ENCODE measurements around the gene TSEN2. TPM values are rescaled to one million over a fixed set of nuclear protein-coding genes. Genes with fewer than 3 reads are reported as not detected.

TSEN2 gene
- total and polyA plus RNA-seq, 10 donors: 10.6 to 21.5 (median 14.4) TPM

- Histone ChIP-seq H3K4me3 (no peak overlapping the region), H3K27me3 (replicated peaks in 1 of 7) (no peaks in the 10 kb centered on the region), H3K36me3 (no peaks in the 10 kb centered on the region), H3K9me3 (no peaks in the 10 kb centered on the region), H3K4me1 (peaks cover 0 to 8% (median 0%) of the 10 kb centered on the region in 6 donors), H3K27ac (no peak overlapping the region)
- no peak for DNase-seq
- 89 to 96% (median 90%) methylated on average over 5 of the region's 5 CpGs for WGBS, 5 donors
- TF ChIP-seq POLR2AphosphoS5 (IDR thresholded peaks at IDR 0.05) (no peak), POLR2A (IDR thresholded peaks at IDR 0.05) (no peak), CTCF (IDR thresholded peaks at IDR 0.05 in 8 of 11, conservative IDR thresholded peaks at IDR 0.05 in 3 of 11) (no peak)
- intact Hi-C loops (cut with DNase I; ENCODE audit: low total_unique reads): loop anchor here (10.0 kb wide), 1 partner anchor 188 kb away; the partner anchor contains the start of gene PPARG
Observed at GRCh38 chr3:12472796-12473195, 11.5 kb upstream of the TSEN2 start.

- Histone ChIP-seq H3K9me3 (no peaks in the 10 kb centered on the region), H3K27me3 (replicated peaks in 1 of 7) (no peaks in the 10 kb centered on the region), H3K27ac (no peak overlapping the region), H3K4me1 (peaks cover 0 to 8% (median 0%) of the 10 kb centered on the region in 6 donors), H3K36me3 (no peaks in the 10 kb centered on the region), H3K4me3 (no peak overlapping the region)
- no peak for TF ChIP-seq CTCF (IDR thresholded peaks at IDR 0.05 in 8 of 11, conservative IDR thresholded peaks at IDR 0.05 in 3 of 11)
- TF ChIP-seq POLR2AphosphoS5 (IDR thresholded peaks at IDR 0.05): no peak
- no peak for TF ChIP-seq POLR2A (IDR thresholded peaks at IDR 0.05)
- intact Hi-C loops (cut with DNase I; ENCODE audit: low total_unique reads): loop anchor here (10.0 kb wide), 1 partner anchor 189 kb away; the partner anchor contains the start of gene PPARG
- DNase-seq: no peak
- WGBS, 5 donors: 81 to 93% (median 90%) methylated on average over 9 of the region's 9 CpGs
Observed at GRCh38 chr3:12473511-12473910, 10.8 kb upstream of the TSEN2 start.

GRCh38 chr3:12476238-12476897 lies 7.9 kb upstream of the TSEN2 start:
- peaks cover 0 to 19% (median 11%) of the 10 kb centered on the region in 6 donors for H3K4me1 ChIP-seq
- no peak for TF ChIP-seq CTCF (IDR thresholded peaks at IDR 0.05 in 8 of 11, conservative IDR thresholded peaks at IDR 0.05 in 3 of 11)
- TF ChIP-seq POLR2AphosphoS5 (IDR thresholded peaks at IDR 0.05): no peak
- TF ChIP-seq POLR2A (IDR thresholded peaks at IDR 0.05): no peak
- H3K4me3 ChIP-seq: no peak overlapping the region
- peak overlapping the region in 2 of 8 donors; percentile 26 to 47 for H3K27ac ChIP-seq
- no peaks in the 10 kb centered on the region for H3K9me3 ChIP-seq
- no peaks in the 10 kb centered on the region for H3K27me3 ChIP-seq (replicated peaks in 1 of 7)
- no peaks in the 10 kb centered on the region for H3K36me3 ChIP-seq
- WGBS, 5 donors: 69 to 83% (median 80%) methylated on average over 5 of the region's 5 CpGs
- DNase-seq: no peak
- intact Hi-C loops (cut with DNase I; ENCODE audit: low total_unique reads): loop anchor here (5.0 to 10.0 kb wide), 2 partner anchors 192 to 339 kb away; partner anchors contain the start of gene PPARG

- WGBS, 5 donors: 91 to 98% (median 94%) methylated on average over 5 of the region's 5 CpGs
- no peaks in the 10 kb centered on the region for H3K27me3 ChIP-seq (replicated peaks in 1 of 7)
- no peaks in the 10 kb centered on the region for H3K36me3 ChIP-seq
- no peak overlapping the region for H3K27ac ChIP-seq
- H3K4me3 ChIP-seq: no peak overlapping the region
- intact Hi-C loops (cut with DNase I; ENCODE audit: low total_unique reads): loop anchor here (5.0 to 10.0 kb wide), 2 partner anchors 192 to 340 kb away; partner anchors contain the start of gene PPARG
- no peak for DNase-seq
- H3K9me3 ChIP-seq: no peaks in the 10 kb centered on the region
- no peak for TF ChIP-seq POLR2AphosphoS5 (IDR thresholded peaks at IDR 0.05)
- H3K4me1 ChIP-seq: peaks cover 0 to 22% (median 12%) of the 10 kb centered on the region in 6 donors
Observed at GRCh38 chr3:12477256-12477655, 7.0 kb upstream of the TSEN2 start.

All from spleen (tissue), 11 donors.